PC-3 (cell line): ENCODE measurements around the gene OR6B2.

Experiments
- CTCF ChIP-seq: fragments of 300-600 bp; sonication (generic); conservative IDR thresholded peaks from 2 replicates; pipeline ENCODE4 v1.5.1; 2017; ENCODE audit warnings: antibody characterized with exemption, low read depth, mild to moderate bottlenecking, low read length
- EZH2phosphoT487 ChIP-seq: fragments of 300-600 bp; sonication (generic); IDR thresholded peaks from 2 replicates; pipeline ENCODE4 v1.6.1; 2018; ENCODE audit warnings: mild to moderate bottlenecking, antibody characterized with exemption, low read length, borderline replicate concordance

DNA sequence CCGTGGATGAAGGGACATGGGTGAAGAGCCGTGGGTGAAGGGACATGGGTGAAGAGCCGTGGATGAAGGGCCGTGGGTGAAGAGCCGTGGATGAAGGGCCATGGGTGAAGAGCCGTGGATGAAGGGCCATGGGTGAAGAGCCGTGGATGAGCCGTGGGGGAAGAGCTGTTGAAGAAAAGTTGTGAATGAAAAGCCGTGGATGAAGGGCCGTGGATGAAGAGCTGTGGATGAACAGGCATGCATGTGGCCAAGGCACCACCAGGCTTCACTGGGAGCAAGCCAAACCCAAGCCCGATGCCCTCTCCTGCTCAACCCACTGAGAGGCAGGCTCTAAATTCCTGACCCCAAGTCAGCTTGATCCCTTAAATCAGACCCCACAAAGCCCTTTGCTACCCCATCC lies 12.5 kb upstream of the OR6B2 start:
- TF ChIP-seq CTCF (no peak), EZH2phosphoT487 (no peak)
